B cell (primary cell): ENCODE data around the gene CNTN4. TPM values are rescaled to one million over a fixed set of nuclear protein-coding genes. Genes with fewer than 3 reads are reported as not detected.

ENCODE experiments used
- ATAC-seq: fragments of 200-7000 bp; cut with Tn5 transposase; one replicate; pipeline ENCODE4 v1.10.0; 2021; ENCODE audit warnings: low read depth, mild to moderate bottlenecking, moderate number of reproducible peaks, moderate library complexity
- CTCF ChIA-PET: fragments of 350-600 bp; sonication (Branson Sonifier 250); formaldehyde crosslinking; loops from one replicate; lab custom pipeline; 2021; ENCODE audit warnings: antibody characterized with exemption, inconsistent platforms; lab: Charles Lee
- POLR2A ChIA-PET: fragments of 350-600 bp; sonication (Branson Sonifier 250); formaldehyde crosslinking; loops from one replicate; lab custom pipeline; 2021; ENCODE audit warnings: antibody characterized with exemption; lab: Charles Lee
- DNase-seq: peaks from one replicate; pipeline ENCODE4 v3.0.0; 2013
- H2AFZ ChIP-seq: 2 replicates; pipeline ENCODE4 v1.6.1; 2012; ENCODE audit warnings: mild to moderate bottlenecking, low read depth, low read length; ENCODE audit not compliant: insufficient read depth, poor library complexity, severe bottlenecking
- H3K27ac ChIP-seq, 2 donors: 1 replicate in 1 of 2; 2 replicates in 1 of 2; pipeline ENCODE4 v1.5.1; 2012 to 2013; ENCODE audit warnings: low read length in 2 of 2, mild to moderate bottlenecking in 2 of 2, moderate library complexity in 1 of 2
- H3K27me3 ChIP-seq, 4 experiments: fragments of 200-600 bp in 1 of 4; sonication (generic) in 1 of 4; replicated peaks in 1 of 4; 1 replicate in 2 of 4; 2 replicates in 2 of 4; pipeline versions ENCODE4 v1.6.1 to v1.7.0; 2013 to 2016; ENCODE audit warnings: low read length in 3 of 4, mild to moderate bottlenecking in 2 of 4, mixed read lengths in 1 of 4, moderate library complexity in 1 of 4; ENCODE audit not compliant: insufficient read depth in 4 of 4, control insufficient read depth in 3 of 4; ENCODE audit errors: control extremely low read depth in 1 of 4
- H3K36me3 ChIP-seq, 2 experiments: replicated peaks in 1 of 2; 1 replicate in 1 of 2; 2 replicates in 1 of 2; pipeline versions ENCODE4 v1.6.1 to v1.7.1; 2013; ENCODE audit warnings: low read length in 1 of 2; ENCODE audit not compliant: insufficient read depth in 2 of 2, control insufficient read depth in 1 of 2; ENCODE audit errors: control extremely low read depth in 1 of 2, extremely low read depth in 1 of 2
- H3K4me1 ChIP-seq, 2 donors: fragments of 200-600 bp in 1 of 2; sonication (generic) in 1 of 2; 1 replicate in 1 of 2; 2 replicates in 1 of 2; pipeline versions ENCODE4 v1.5.1 to v1.6.1; 2013 to 2017; ENCODE audit warnings: low read length in 2 of 2; ENCODE audit not compliant: control insufficient read depth in 2 of 2, insufficient read depth in 2 of 2
- H3K4me2 ChIP-seq: replicated peaks from 2 replicates; pipeline ENCODE3; 2012; ENCODE audit warnings: mild to moderate bottlenecking, low read depth, low read length; ENCODE audit not compliant: poor library complexity, severe bottlenecking
- H3K4me3 ChIP-seq, 5 experiments: fragments of 200-600 bp in 1 of 5; sonication (generic) in 1 of 5; 1 replicate in 3 of 5; 2 replicates in 2 of 5; pipeline versions ENCODE4 v1.5.1 to v1.7.0; 2011 to 2016; ENCODE audit warnings: low read length in 4 of 5, mild to moderate bottlenecking in 4 of 5, low read depth in 2 of 5, control low read depth in 1 of 5, moderate library complexity in 1 of 5; ENCODE audit not compliant: insufficient read depth in 1 of 5; ENCODE audit errors: control extremely low read depth in 1 of 5, extremely low read depth in 1 of 5
- H3K79me2 ChIP-seq: fragments of 200-600 bp; sonication (generic); one replicate; pipeline ENCODE4 v1.6.0; 2016; ENCODE audit warnings: low read length; ENCODE audit not compliant: control insufficient read depth, insufficient read depth
- H3K9ac ChIP-seq: fragments of 200-600 bp; sonication (generic); 2 replicates; pipeline ENCODE4 v1.6.1; 2017; ENCODE audit warnings: mild to moderate bottlenecking, low read length, moderate library complexity
- H3K9me3 ChIP-seq, 3 donors: one replicate each; pipeline versions ENCODE4 v1.6.1 to v1.7.1; 2013; ENCODE audit warnings: low read length in 2 of 3; ENCODE audit not compliant: control insufficient read depth in 2 of 3, insufficient read depth in 1 of 3; ENCODE audit errors: control extremely low read depth in 1 of 3
- H4K20me1 ChIP-seq: 2 replicates; pipeline ENCODE4 v1.6.0; 2012; ENCODE audit warnings: mild to moderate bottlenecking, low read length; ENCODE audit not compliant: insufficient read depth, control insufficient read depth, poor library complexity, severe bottlenecking
- H3K27ac Mint-ChIP-seq: one replicate; pipeline ENCODE4 v1.8.0; 2021; ENCODE audit warnings: mixed read lengths
- H3K27me3 Mint-ChIP-seq: one replicate; pipeline ENCODE4 v1.8.0; 2021; ENCODE audit warnings: mixed read lengths
- H3K4me1 Mint-ChIP-seq: one replicate; pipeline ENCODE4 v1.8.0; 2021; ENCODE audit warnings: mixed read lengths
- H3K4me3 Mint-ChIP-seq: one replicate; pipeline ENCODE4 v1.8.0; 2021; ENCODE audit warnings: mixed read lengths
- H3K9me3 Mint-ChIP-seq: one replicate; pipeline ENCODE4 v1.8.0; 2022; ENCODE audit warnings: mixed read lengths; ENCODE audit not compliant: insufficient read depth
- EZH2 ChIP-seq: IDR thresholded peaks from 2 replicates; pipeline ENCODE4 v1.6.1; 2012; ENCODE audit warnings: borderline replicate concordance, low read depth, mild to moderate bottlenecking, moderate library complexity, low read length; ENCODE audit not compliant: insufficient read depth, poor library complexity, severe bottlenecking
- WGBS: methylation state at CpG from one replicate; pipeline ENCODE4 v1.1.5; 2013; ENCODE audit warnings: missing lambda C conversion rate; ENCODE audit not compliant: insufficient coverage; 5-methylcytosine and 5-hydroxymethylcytosine counted together
- intact Hi-C: fragments of 100-400 bp; cut with micrococcal nuclease; formaldehyde crosslinking; loops from one replicate; pipeline ENCODE4 v1.10.0; 2022
- polyA plus RNA-seq: library from polyadenylated mRNA; depleted of rRNA; stranded (reverse); fragments of >200 nt; gene quantifications from 2 replicates; pipeline ENCODE4 v1.2.3, GENCODE V29; 2012
- total RNA-seq, 2 donors: library from RNA; stranded (reverse); fragments of 120-200 nt in 1 of 2; gene quantifications; 1 replicate in 1 of 2; 2 replicates in 1 of 2; pipeline versions ENCODE4 v1.2.3 to v1.2.4, GENCODE V29; 2013 to 2022
- TF ChIP-seq, protein P1 (sequence below): fragments of 200-600 bp; IDR thresholded peaks from one replicate; pipeline ENCODE4 v1.8.0; 2022; ENCODE audit warnings: antibody characterized with exemption, mild to moderate bottlenecking

CNTN4 gene
- total and polyA plus RNA-seq, 2 donors (not counting 1 experiment from before 2014, with no cell fraction given): 0.05 TPM; not detected in 1

DNA sequence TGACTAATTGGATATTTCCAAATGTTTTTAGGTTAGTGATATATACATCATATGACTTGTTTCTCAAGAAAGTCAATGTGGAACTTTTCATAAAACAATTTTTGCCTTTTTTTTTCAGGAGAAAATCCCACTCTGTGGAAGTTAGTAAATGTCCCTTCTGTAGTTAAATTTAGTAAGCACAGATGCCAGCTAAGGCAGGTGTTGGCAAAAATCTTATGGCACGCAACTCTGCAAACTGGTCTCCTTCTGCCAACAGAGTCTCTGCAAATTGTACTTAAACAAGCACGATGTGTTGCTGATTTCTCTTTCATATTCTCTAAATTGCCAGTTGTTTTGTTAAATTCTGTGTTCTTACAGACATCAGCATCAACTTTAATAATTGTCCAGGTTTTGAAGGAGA, 777.7 kb downstream of the CNTN4 start:
- no peaks in the 10 kb centered on the region for H3K36me3 ChIP-seq
- H4K20me1 ChIP-seq: no peaks in the 10 kb centered on the region
- H3K9ac ChIP-seq: no peak overlapping the region
- no peak overlapping the region for H3K27ac ChIP-seq
- DNase-seq: no peak
- H3K4me2 ChIP-seq: no peak overlapping the region
- Mint-ChIP-seq H3K27ac (no peak overlapping the region), H3K27me3 (peaks cover 4% of the 10 kb centered on the region), H3K9me3 (no peaks in the 10 kb centered on the region), H3K4me1 (no peaks in the 10 kb centered on the region), H3K4me3 (no peak overlapping the region)
- H2AFZ ChIP-seq: no peak overlapping the region
- ChIA-PET CTCF (no interaction called here), POLR2A (no interaction called here)
- H3K27me3 ChIP-seq: no peaks in the 10 kb centered on the region
- WGBS: 88% methylated on average over 1 of the region's 2 CpGs
- no peak for ATAC-seq
- intact Hi-C loops: no loop called here
- H3K4me3 ChIP-seq: no peak overlapping the region
- H3K79me2 ChIP-seq: no peaks in the 10 kb centered on the region
- no peaks in the 10 kb centered on the region for H3K4me1 ChIP-seq
- no peak for TF ChIP-seq EZH2
- TF ChIP-seq, protein P1, sequence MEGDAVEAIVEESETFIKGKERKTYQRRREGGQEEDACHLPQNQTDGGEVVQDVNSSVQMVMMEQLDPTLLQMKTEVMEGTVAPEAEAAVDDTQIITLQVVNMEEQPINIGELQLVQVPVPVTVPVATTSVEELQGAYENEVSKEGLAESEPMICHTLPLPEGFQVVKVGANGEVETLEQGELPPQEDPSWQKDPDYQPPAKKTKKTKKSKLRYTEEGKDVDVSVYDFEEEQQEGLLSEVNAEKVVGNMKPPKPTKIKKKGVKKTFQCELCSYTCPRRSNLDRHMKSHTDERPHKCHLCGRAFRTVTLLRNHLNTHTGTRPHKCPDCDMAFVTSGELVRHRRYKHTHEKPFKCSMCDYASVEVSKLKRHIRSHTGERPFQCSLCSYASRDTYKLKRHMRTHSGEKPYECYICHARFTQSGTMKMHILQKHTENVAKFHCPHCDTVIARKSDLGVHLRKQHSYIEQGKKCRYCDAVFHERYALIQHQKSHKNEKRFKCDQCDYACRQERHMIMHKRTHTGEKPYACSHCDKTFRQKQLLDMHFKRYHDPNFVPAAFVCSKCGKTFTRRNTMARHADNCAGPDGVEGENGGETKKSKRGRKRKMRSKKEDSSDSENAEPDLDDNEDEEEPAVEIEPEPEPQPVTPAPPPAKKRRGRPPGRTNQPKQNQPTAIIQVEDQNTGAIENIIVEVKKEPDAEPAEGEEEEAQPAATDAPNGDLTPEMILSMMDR: no peak
- H3K9me3 ChIP-seq: no peaks in the 10 kb centered on the region

DNA sequence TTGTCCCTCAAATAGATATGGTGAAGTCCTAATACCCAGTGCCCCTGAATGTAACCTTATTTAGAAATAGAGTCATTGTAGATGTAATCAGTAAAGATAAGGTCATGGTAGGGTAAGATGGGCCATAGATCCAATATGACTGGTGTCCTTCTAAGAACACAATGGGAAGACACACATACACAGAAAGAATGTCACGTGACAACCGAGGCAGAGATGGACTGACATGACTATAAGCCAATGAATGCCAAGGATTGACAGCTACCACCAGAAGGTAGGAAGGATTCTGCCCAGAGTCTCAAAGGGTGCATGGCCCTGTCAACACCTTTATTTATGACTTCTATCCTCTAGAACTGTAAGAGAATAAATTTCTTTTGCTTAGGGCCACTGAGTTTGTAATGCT, 780.4 kb downstream of the CNTN4 start:
- no peak for TF ChIP-seq EZH2
- TF ChIP-seq, protein P1: no peak
- Histone ChIP-seq H3K9me3 (no peaks in the 10 kb centered on the region), H3K4me2 (no peak overlapping the region), H3K4me3 (no peak overlapping the region), H3K27ac (no peak overlapping the region), H3K27me3 (no peaks in the 10 kb centered on the region), H3K79me2 (no peaks in the 10 kb centered on the region), H3K36me3 (no peaks in the 10 kb centered on the region), H2AFZ (no peak overlapping the region), H3K4me1 (no peaks in the 10 kb centered on the region), H3K9ac (no peak overlapping the region), H4K20me1 (no peaks in the 10 kb centered on the region)
- 80% methylated on average over 1 of the region's 2 CpGs for WGBS
- no peak for DNase-seq
- ChIA-PET CTCF (no interaction called here), POLR2A (no interaction called here)
- H3K4me1 Mint-ChIP-seq: no peaks in the 10 kb centered on the region
- no peak overlapping the region for H3K4me3 Mint-ChIP-seq
- no peak for ATAC-seq
- intact Hi-C loops: no loop called here
- H3K27ac Mint-ChIP-seq: no peak overlapping the region
- no peaks in the 10 kb centered on the region for H3K27me3 Mint-ChIP-seq
- no peaks in the 10 kb centered on the region for H3K9me3 Mint-ChIP-seq
